Loucy (cell line): ENCODE measurements around the gene SLC35F3.

Source experiments
- H2AFZ ChIP-seq: fragments of 200-600 bp; sonication (generic); 2 replicates; pipeline ENCODE4 v1.6.0; 2016; ENCODE audit warnings: antibody characterized with exemption, mild to moderate bottlenecking, low read length, moderate library complexity
- H3F3A ChIP-seq: fragments of 200-600 bp; 2 replicates; pipeline ENCODE4 v1.6.0; 2016; ENCODE audit warnings: antibody characterized with exemption, low read depth, mild to moderate bottlenecking
- H3K27me3 ChIP-seq: fragments of 200-600 bp; sonication (generic); 2 replicates; pipeline ENCODE4 v1.6.1; 2014; ENCODE audit warnings: low read length, mild to moderate bottlenecking; ENCODE audit not compliant: insufficient read depth, poor library complexity, severe bottlenecking
- H3K36me3 ChIP-seq: fragments of 200-600 bp; sonication (generic); 2 replicates; pipeline ENCODE4 v1.6.1; 2016; ENCODE audit warnings: low read length; ENCODE audit not compliant: insufficient read depth
- H3K4me1 ChIP-seq: fragments of 200-600 bp; sonication (generic); 2 replicates; pipeline ENCODE4 v1.5.1; 2014; ENCODE audit warnings: low read length, mild to moderate bottlenecking; ENCODE audit not compliant: insufficient read depth, poor library complexity, severe bottlenecking
- H3K4me2 ChIP-seq: fragments of 200-600 bp; sonication (generic); 2 replicates; pipeline ENCODE4 v1.6.0; 2014; ENCODE audit warnings: antibody characterized with exemption, low read length, low read depth, mild to moderate bottlenecking; ENCODE audit not compliant: poor library complexity, severe bottlenecking
- H3K4me3 ChIP-seq: fragments of 200-600 bp; sonication (generic); 2 replicates; pipeline ENCODE4 v1.5.1; 2014; ENCODE audit warnings: low read length, mild to moderate bottlenecking, mixed read lengths; ENCODE audit not compliant: poor library complexity, severe bottlenecking
- H3K79me2 ChIP-seq: fragments of 200-600 bp; sonication (generic); 2 replicates; pipeline ENCODE4 v1.6.1; 2014; ENCODE audit warnings: low read length; ENCODE audit not compliant: insufficient read depth
- H3K9ac ChIP-seq: fragments of 200-600 bp; sonication (generic); 2 replicates; pipeline ENCODE4 v1.6.0; 2014; ENCODE audit warnings: mild to moderate bottlenecking, low read depth, low read length, moderate library complexity; ENCODE audit not compliant: poor library complexity, severe bottlenecking
- H3K9me2 ChIP-seq: fragments of 200-600 bp; sonication (generic); replicated peaks from 2 replicates; pipeline ENCODE4 v1.6.1; 2016; ENCODE audit warnings: low read depth, low read length, mixed read lengths
- H3K9me3 ChIP-seq: fragments of 200-600 bp; sonication (generic); 2 replicates; pipeline ENCODE4 v1.6.1; 2014; ENCODE audit warnings: mild to moderate bottlenecking, antibody characterized with exemption, low read length, low read depth; ENCODE audit not compliant: insufficient read depth
- H4K20me1 ChIP-seq: fragments of 200-600 bp; sonication (generic); 2 replicates; pipeline ENCODE4 v1.6.0; 2014; ENCODE audit warnings: antibody characterized with exemption, low read length, mild to moderate bottlenecking; ENCODE audit not compliant: insufficient read depth, poor library complexity, severe bottlenecking
- EZH2phosphoT487 ChIP-seq: fragments of 200-600 bp; IDR thresholded peaks from 2 replicates; pipeline ENCODE4 v1.6.1; 2018; ENCODE audit warnings: antibody characterized with exemption, mild to moderate bottlenecking, moderate library complexity, borderline replicate concordance
- TF ChIP-seq, protein P1 (sequence below): fragments of 200-600 bp; sonication (generic); conservative IDR thresholded peaks from 2 replicates; pipeline ENCODE4 v1.5.1; 2014; ENCODE audit warnings: mild to moderate bottlenecking, antibody characterized with exemption, low read length

Gene SLC35F3

DNA sequence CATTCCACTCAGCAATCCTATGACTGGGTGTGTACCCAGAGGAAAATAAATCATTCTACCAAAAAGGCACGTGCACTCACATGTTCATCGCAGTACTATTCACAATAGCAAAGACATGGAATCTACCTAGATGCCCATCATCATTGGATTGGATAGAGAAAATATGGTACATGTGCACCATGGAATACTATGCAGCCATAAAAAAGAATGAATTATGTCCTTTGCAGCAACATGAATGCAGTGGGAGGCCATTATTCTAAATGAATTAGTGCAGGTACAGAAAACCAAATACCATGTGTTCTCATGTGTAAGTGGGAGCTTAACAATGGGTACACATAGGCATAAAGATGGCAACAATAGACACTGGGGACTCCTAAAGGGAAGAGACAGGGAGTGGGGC lies 39.9 kb upstream of the SLC35F3 start:
- Histone ChIP-seq H3K9me2 (no peaks in the 10 kb centered on the region), H2AFZ (no peak overlapping the region), H3K79me2 (no peaks in the 10 kb centered on the region), H4K20me1 (no peaks in the 10 kb centered on the region), H3K36me3 (no peaks in the 10 kb centered on the region), H3K4me2 (no peak overlapping the region), H3F3A (no peaks in the 10 kb centered on the region), H3K27me3 (no peaks in the 10 kb centered on the region), H3K9me3 (no peaks in the 10 kb centered on the region; the same call in 1 of the 2 replicates), H3K4me1 (no peaks in the 10 kb centered on the region), H3K9ac (no peak overlapping the region), H3K4me3 (no peak overlapping the region)
- no peak for TF ChIP-seq EZH2phosphoT487
- TF ChIP-seq, protein P1, sequence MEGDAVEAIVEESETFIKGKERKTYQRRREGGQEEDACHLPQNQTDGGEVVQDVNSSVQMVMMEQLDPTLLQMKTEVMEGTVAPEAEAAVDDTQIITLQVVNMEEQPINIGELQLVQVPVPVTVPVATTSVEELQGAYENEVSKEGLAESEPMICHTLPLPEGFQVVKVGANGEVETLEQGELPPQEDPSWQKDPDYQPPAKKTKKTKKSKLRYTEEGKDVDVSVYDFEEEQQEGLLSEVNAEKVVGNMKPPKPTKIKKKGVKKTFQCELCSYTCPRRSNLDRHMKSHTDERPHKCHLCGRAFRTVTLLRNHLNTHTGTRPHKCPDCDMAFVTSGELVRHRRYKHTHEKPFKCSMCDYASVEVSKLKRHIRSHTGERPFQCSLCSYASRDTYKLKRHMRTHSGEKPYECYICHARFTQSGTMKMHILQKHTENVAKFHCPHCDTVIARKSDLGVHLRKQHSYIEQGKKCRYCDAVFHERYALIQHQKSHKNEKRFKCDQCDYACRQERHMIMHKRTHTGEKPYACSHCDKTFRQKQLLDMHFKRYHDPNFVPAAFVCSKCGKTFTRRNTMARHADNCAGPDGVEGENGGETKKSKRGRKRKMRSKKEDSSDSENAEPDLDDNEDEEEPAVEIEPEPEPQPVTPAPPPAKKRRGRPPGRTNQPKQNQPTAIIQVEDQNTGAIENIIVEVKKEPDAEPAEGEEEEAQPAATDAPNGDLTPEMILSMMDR = no peak

DNA sequence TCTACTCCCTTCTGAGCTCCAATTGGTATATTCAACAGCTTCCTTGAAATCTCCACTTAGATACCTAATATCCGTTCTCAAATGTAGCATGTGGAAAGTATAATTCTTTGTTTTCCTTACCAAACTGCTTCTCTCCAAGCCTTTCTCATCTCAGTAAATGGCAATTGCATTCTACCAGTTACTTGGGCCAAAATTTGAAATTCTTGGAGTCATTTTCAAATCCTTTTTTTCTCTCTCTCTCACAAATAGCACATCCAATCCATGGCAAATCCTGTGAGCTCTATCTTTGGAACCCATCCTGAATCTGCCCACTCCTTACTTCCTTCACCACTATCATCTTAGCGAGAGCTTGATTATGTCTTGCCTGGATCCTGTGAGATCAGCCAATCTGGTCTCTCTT lies 39.3 kb upstream of the SLC35F3 start:
- no peak overlapping the region for H3K4me2 ChIP-seq
- H3K27me3 ChIP-seq = no peaks in the 10 kb centered on the region
- no peaks in the 10 kb centered on the region for H4K20me1 ChIP-seq
- H3K9me3 ChIP-seq = no peaks in the 10 kb centered on the region; the same call in 1 of the 2 replicates
- no peak for TF ChIP-seq EZH2phosphoT487
- TF ChIP-seq, protein P1 = no peak
- H2AFZ ChIP-seq = no peak overlapping the region
- H3K36me3 ChIP-seq = no peaks in the 10 kb centered on the region
- H3F3A ChIP-seq = no peaks in the 10 kb centered on the region
- no peaks in the 10 kb centered on the region for H3K4me1 ChIP-seq
- no peaks in the 10 kb centered on the region for H3K9me2 ChIP-seq
- H3K9ac ChIP-seq = no peak overlapping the region
- H3K4me3 ChIP-seq = no peak overlapping the region
- no peaks in the 10 kb centered on the region for H3K79me2 ChIP-seq

DNA sequence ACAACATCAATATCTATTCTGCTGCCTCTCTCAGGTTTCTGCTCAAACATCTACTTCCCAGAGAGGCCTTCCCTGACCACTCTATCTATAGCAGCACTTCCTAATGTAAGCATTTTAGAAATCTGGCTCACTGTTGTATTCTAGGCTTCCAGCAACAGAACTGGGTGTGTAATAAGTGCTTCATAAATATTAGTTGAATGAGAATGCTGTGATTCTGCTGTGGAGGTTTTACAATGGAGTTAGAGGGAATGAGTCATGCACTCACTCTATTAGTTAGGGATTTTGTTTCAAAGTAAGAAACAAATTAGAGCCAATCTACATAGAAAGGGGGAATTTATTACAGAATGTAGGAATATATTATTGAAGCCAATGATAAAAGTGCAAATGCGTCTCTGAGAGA lies 38.6 kb upstream of the SLC35F3 start:
- TF ChIP-seq, protein P1 = no peak
- no peak for TF ChIP-seq EZH2phosphoT487
- no peak overlapping the region for H3K4me2 ChIP-seq
- H2AFZ ChIP-seq = no peak overlapping the region
- H3K9me2 ChIP-seq = no peaks in the 10 kb centered on the region
- no peaks in the 10 kb centered on the region for H3K27me3 ChIP-seq
- no peaks in the 10 kb centered on the region for H3K79me2 ChIP-seq
- no peaks in the 10 kb centered on the region for H3K4me1 ChIP-seq
- no peak overlapping the region for H3K4me3 ChIP-seq
- no peaks in the 10 kb centered on the region; the same call in 1 of the 2 replicates for H3K9me3 ChIP-seq
- no peak overlapping the region for H3K9ac ChIP-seq
- H4K20me1 ChIP-seq = no peaks in the 10 kb centered on the region
- H3K36me3 ChIP-seq = no peaks in the 10 kb centered on the region
- H3F3A ChIP-seq = no peaks in the 10 kb centered on the region
